COLO668 (cell line): Measurements from ENCODE around the gene ESF1.

Source experiments
- DNase-seq: peaks from one replicate; lab custom pipeline; 2025; ENCODE audit not compliant: unreplicated experiment; lab: John Stamatoyannopoulos, UW

Gene ESF1, protein sequence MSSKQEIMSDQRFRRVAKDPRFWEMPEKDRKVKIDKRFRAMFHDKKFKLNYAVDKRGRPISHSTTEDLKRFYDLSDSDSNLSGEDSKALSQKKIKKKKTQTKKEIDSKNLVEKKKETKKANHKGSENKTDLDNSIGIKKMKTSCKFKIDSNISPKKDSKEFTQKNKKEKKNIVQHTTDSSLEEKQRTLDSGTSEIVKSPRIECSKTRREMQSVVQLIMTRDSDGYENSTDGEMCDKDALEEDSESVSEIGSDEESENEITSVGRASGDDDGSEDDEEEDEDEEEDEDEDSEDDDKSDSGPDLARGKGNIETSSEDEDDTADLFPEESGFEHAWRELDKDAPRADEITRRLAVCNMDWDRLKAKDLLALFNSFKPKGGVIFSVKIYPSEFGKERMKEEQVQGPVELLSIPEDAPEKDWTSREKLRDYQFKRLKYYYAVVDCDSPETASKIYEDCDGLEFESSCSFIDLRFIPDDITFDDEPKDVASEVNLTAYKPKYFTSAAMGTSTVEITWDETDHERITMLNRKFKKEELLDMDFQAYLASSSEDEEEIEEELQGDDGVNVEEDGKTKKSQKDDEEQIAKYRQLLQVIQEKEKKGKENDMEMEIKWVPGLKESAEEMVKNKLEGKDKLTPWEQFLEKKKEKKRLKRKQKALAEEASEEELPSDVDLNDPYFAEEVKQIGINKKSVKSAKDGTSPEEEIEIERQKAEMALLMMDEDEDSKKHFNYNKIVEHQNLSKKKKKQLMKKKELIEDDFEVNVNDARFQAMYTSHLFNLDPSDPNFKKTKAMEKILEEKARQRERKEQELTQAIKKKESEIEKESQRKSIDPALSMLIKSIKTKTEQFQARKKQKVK

DNA sequence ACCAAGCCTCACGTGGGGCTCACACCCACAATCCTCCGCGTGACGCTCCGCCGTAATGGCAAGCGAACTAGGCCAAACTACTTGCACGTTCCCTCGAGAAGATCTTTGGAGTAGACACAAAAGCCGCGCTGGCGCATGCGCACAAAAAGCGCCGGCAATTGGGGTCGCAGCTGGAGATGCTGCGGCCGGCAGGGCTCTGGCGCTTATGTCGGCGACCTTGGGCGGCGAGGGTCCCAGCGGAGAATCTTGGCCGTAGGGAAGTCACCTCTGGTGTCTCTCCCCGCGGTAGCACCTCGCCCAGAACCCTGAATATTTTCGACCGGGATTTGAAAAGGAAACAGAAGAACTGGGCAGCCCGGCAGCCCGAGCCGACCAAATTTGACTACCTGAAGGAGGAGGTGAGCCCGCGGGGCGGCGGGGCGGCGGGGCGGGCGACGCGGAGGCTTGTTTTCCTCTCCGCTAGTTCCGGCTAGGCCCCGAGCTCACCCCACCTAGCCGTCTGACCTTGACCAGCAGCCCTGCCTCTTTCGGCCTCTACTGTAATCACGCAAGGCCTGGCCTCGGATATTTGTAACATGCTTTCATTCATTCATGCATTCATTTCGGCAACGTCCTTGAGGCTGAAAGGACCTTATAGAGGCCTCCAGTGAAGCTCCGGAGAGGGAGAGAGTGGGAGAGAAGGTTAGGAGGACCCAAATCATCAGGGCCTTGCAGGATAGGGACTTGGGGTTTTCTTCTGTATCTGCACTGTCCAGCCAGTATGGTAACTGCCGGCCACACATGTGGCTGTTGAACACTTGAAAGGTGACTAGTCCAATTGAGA, at the start of gene ESF1, which contains the start of gene NDUFAF5:
TSS of gene ESF1 (minus strand) at position 27 of the 823 bp plus-strand sequence. CDS start 1,779 bp downstream, outside the sequence.
TSS of gene NDUFAF5 (plus strand) at position 136 of the 823 bp plus-strand sequence. CDS start at position 177, 41 bp downstream.
- peak; percentile 97 for DNase-seq

DNA sequence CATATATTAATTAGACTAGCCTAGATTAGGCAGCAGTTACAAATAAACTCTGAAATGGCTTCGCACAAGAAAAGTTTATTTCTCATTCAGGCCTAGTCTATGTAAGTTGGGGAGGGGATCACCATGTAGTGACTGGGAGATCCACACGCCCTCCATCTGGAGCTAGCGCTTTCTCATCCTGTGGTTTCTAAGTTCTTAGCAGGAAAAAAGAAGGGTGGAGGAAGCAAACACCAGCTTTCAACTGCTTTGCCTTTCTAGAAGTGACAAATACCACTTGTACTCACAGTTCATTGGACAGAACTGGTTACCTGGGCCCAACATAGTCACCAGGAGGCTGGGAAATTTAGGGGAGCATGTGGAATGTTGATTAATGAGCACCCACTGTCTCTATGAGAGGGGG, 46.8 kb upstream of the ESF1 start:
- no peak for DNase-seq

DNA sequence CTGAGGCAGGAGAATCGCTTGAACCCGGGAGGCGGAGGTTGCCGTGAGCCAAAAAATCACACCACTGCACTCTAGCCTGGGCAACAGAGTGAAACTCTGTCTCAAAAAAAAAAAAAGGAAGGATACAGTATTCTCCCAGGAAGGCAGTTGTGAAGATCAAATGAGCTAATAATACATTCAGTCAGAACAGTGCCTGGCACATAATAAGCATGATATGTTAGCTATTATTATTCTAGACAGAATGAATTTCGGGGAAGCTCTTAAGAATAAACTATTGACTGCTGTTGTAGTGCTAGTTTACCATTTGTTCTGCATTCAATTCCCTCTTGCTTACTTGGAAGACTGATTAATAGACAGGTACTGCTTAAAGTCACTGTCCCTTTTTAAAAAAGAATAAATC, 40.7 kb upstream of the ESF1 start:
- no peak for DNase-seq

DNA sequence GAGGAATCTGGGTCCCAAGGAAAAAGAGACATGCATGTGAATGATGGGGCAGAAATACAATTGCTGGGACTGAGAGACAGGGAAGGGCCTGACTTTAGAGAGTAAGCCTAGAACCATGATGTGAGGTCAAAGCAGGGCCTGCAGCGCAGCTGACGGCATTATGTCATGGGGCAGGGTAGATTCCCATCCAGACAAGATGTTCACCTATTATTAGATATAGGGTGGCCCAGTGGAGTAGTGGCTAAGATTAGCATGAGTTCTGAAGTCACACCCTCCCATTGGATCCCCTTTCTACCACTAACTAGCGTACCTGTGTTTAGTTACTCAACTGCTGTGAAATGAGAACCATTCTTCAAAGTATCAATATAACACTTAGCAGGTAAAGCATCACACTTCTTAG, 39.7 kb upstream of the ESF1 start:
- DNase-seq: no peak

DNA sequence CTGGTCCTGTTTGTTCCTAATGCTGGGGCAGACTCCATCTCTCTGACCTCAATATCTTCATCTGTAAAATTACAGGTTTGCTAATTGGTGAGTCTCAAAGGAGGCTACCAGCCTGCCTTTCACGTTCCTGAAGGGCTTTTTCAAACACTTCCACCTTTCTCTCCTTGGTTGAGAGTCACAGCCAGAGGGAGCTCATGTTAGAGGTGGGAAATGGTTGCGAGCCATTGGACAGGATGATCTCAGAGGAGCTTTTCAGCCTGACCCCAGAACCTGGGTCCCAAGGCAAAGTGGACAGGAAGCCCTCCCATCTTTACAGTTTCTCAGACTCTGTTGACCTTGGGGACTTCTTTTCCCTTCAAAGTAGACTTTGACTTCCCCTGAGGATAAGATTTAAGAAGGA, 37.7 kb upstream of the ESF1 start:
- no peak for DNase-seq

DNA sequence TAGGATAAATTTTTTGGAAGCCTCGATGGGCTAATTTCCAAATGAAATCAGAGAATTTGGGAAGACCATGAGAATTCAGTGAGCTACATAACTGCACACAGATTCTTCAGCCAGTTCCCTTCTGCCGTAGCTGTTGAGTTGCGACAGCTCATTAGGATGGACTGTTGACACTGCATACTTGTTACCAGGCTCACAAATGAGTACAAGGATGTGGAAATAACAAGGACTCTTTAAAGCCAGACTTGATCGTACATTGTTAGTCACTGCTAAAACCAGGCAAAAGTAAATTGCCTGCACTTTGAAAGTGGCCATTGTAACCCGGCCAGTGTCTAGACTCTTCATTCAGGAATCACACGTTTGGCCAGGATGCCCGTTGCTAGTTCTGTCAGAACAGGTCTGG, 37.2 kb upstream of the ESF1 start:
- DNase-seq: no peak

DNA sequence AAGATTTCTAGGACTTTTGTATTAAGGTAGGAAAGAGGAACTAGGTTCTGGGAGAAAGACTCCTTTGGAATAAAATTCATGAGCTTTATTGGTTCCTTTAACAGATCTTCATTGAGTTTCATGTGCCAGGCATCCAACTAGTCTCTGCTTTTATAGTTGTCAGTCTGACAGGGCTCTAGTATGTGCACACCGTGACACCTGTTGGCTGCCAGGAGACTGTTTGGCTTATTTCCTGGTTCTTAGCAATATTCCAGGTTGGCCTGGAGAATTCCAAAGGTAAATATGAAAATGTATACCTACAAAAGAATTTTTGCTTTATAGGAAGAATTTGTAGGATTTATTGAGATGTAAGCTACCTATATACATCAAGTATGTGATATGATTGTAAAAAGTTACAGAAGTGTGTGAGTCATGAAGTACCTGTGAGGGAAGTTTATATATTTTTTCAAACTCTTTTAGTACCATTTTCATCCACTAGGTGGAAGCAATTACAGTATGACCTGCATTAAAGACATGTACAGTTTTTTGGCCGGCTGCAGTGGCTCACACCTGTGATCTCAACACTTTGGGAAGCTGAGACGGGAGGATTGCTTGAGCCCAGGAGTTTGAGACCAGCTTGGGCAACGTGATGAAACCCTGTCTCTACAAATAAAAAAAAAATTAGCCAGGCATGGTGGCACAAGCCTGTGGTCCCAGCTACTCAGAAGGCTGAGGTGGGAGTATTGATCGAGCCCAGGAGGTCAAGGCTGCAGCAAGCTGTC, 35.3 kb upstream of the ESF1 start:
- DNase-seq: peak; percentile 14

DNA sequence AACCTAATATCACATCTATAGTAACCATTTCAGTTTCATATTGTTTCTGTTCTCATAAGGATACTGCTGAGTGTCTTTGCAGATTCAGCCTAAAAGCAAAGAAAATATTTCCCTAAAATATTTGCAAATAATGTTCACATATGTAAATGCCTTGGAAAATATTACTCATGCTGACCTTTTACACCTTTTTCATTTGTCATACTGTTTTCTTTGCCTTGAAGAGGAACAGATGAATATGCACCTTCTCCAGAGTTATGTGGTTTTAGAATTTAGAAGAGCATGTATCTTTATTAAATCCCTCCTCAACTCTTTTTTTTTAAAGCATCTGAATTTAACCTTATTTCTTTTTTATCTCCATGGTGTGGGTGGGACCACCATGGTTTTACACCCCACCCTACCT, 32.6 kb upstream of the ESF1 start:
- DNase-seq: no peak

DNA sequence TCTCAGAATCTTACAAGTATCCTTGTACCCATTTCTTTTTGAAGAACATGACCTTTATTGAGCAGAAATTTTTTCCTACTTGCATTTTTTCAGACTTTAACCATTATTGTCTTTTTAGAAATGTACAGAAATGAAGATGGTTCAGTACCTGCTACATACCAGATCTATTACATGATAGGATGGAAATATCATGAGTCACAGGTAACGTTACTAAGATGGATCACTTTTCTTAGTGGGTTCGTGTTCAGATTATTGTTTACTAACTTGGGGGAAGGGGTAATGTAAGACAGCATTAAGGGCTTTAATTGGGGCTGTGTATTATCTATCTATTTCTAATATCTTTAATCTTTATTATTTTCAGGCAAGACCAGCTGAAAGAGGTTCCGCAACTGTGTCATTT, 32.0 kb upstream of the ESF1 start:
- no peak for DNase-seq

DNA sequence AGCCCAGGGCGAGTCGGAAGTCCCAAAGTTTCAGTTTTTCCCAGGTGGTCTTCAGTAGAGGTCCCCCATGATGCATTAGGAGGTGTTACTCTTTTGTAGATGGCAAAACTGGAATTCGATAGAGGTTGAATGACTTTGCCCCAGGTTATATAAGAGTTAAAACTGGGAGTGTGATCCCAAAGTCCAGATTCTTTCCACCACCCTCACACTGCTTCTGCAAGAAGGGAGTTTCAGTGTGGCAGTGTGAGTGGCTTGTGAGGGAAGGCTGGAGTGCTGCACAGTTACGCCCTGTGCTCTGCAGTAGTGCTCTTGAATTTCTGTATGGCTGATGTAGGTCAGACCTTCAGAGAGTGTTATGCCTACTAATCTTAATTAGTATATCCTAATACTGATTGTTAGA, 30.0 kb upstream of the ESF1 start:
- no peak for DNase-seq

DNA sequence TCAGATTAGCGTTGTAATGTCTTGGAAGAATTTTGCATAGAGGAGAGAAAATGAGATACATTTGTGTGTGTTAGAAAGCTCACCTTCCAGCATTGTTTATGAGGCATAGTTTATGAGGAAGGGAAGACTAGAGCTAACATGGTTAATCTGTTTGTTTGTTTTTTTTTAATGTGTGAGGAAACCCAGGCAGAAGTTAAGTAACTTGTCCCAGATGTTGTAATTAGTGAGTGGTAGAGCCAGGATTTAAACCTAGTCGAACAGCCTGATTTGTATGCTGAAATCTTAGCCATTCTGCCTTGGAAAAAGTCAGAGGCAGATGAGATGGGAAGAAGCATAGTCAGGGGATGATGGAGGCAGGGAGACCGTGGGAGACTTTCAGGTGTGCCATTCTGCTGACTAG, 29.2 kb upstream of the ESF1 start:
- DNase-seq: no peak

DNA sequence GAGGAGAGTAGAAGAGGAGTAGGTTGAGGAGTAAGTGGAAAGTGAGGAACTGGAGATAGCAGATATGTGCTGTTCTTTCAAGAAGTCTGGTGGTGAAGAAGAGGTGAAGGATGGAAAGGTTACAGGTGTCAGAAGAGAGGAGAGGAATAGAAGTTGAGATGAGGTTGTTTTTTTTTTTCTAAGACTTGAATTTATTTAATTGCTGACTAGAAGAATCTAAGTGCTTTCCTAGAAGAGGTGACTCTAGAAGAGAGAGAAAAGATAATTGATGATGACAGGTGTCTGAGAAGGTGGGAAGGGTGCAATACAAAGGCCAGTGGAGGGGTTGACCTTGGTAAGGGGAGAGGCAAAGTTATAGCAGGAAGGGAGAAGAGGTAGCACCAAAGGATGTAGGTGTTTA, 25.7 kb upstream of the ESF1 start:
- DNase-seq: no peak

DNA sequence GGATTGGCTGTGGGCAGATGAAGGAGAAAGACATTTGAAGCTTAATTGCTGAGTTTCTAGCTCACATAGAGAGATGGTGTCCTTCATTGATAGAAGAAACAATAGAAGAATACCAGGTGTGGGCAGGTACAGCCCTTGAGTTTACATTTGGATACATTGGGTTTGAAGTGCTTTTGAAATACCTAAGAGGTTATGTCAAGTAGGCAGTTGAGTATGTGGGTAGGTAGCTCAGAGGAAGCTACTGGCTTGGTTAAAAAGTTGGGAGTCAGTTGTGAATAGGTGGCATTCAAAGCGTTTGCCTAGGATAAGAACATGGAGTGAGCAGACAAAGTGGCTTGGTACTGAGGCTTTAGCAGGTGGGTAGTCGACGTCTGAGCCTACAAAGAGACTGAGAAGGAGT, 25.1 kb upstream of the ESF1 start:
- no peak for DNase-seq

DNA sequence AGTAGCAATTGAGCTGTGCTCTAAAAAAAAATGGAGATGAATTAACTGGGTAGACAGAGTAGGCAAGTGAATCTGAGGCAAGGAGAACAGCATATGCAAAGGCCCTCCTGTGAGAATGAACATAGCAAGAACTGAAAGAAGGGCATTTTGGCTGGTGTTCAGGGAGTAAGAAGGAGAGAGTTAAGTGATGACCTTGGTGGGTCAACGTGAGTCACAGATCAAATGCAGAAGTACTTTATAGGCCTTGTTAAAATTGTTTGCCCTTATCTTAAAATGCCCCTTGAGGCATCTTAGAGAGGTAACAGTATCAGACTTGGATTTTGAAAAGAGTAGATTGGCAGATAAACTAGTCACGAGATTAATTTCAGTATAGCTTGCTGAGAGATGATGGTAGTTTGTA, 24.7 kb upstream of the ESF1 start:
- DNase-seq: no peak

DNA sequence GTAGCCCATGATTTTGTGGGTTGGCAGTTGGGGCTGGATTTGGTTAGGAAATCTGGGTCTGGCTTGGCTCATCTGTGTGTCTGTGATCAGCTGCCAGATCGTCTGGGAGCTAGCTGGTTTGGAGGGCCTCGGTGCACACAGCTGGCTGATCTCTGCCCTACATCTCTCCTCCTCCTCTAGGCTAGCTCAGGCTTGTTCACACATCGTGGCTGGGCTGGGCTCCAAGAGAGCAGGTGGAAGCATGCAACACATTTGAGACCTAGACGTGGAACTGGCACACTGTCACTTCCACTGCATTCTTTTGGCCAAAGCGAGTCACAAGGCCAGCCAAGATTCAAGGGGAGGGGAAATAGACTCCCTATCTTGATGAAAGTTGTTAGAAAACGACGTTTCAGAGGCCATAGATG, 16.0 kb upstream of the ESF1 start:
- peak; percentile 76 for DNase-seq

DNA sequence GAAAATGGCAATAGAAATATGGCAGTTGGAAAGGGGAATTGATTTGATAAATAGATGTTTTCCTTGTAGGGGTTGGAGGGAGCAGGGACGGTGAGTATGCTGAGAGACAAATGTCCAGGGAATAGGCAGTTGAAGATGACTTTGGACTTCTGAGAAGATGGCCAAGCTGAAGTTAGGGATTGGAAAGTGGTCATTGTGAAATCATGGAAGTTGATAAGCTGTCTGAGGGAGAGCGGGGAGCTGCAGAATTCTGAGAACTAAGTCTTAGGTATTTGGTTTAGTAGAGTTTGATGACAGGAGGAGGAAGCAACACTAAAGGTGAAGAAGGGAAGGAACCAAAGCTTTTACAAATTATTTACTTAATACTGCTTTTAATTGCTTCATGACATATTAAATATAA, 15.3 kb upstream of the ESF1 start:
- DNase-seq: no peak

DNA sequence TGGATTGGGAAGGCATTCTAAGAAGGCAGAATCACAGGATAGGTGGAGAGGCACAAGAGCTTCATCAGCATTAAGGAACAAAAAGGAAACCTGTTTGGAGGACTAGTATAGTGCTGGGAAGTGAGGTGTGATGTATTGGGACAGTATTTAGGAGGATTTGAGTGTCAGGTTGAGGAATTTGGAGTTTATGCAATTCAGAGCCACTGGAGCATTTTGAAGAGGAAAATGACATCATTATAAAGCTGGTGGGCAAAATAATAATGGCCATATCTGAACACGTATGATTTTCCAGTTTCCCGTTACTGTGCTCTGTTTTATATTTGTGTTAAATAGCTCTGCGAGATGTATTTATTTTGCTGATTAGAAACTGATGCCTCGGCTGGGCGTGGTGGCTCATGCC, 14.3 kb upstream of the ESF1 start:
- DNase-seq: no peak

DNA sequence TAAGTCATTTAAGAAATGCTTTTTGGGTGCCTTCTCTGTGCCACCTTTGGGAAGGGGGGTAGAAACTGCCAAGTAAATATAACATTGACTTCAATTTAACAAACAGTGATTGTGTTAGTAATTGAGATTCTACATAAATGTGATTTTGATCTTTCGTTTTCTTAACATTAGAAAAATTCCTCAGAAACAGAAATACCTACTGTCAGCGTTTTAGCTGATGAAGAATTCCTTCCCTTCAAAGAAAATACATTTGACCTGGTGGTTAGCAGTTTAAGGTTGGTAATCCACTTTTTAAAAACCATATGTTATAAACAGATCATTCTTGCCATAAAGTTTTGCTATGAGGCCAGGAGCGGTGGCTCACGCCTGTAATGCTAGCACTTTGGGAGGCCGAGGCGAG, 9.9 kb upstream of the ESF1 start:
- DNase-seq: no peak

DNA sequence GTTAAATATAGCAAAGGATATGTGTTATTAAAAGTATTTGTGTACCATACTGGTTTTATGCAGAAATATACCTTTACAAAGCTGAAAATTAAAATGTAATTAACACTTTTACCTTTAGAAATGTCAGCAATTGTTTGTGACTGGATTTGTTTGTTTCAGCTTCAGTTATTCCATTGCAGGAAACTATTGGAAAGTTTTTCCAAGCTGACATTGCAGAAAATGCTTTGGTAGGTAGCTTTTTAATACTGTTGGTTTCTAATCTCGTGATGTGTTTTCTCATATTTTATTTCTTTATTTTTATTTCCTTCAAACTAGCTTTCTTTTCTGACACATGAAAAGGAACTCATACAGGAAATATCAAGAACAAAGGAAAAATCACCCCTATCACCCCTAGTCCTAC, 8.3 kb upstream of the ESF1 start:
- no peak for DNase-seq
